K562 (cell line): ENCODE data around the gene MROH8. TPM values are rescaled to one million over a fixed set of nuclear protein-coding genes. Genes with fewer than 3 reads are reported as not detected.

Experiments used
- BRD4 ChIP-seq: fragments of 200-600 bp; sonication (generic); IDR thresholded peaks from 2 replicates; pipeline ENCODE4 v1.6.1; 2017; ENCODE audit warnings: inconsistent platforms
- BRD9 ChIP-seq: fragments of 450-650 bp; IDR thresholded peaks from 2 replicates; pipeline ENCODE4 v1.6.1; 2018; ENCODE audit warnings: low read depth; ENCODE audit not compliant: partially characterized antibody
- CBX1 ChIP-seq: sonication (generic); IDR thresholded peaks from 2 replicates; pipeline ENCODE4 v1.6.1; 2016; ENCODE audit warnings: antibody characterized with exemption, low read depth, mild to moderate bottlenecking
- CEBPB ChIP-seq: fragments of 450-650 bp; IDR thresholded peaks from 2 replicates; pipeline ENCODE4 v1.6.1; 2016; ENCODE audit warnings: missing genetic modification characterization, missing compliant biosample characterization
- ESRRA ChIP-seq: fragments of 450-650 bp; IDR thresholded peaks from 2 replicates; pipeline ENCODE4 v1.6.1; 2014; ENCODE audit warnings: low read depth, mild to moderate bottlenecking, moderate library complexity, borderline replicate concordance
- FOXM1 ChIP-seq, 2 experiments: fragments of 450-650 bp in 1 of 2; sonication (generic) in 1 of 2; formaldehyde crosslinking in 1 of 2; IDR thresholded peaks; 2 replicates each; pipeline versions ENCODE4 v1.6.1 to v1.9.0; 2017 to 2022; ENCODE audit warnings: low read depth in 2 of 2, mild to moderate bottlenecking in 2 of 2, missing genetic modification reagents in 1 of 2, moderate library complexity in 1 of 2
- KDM2B ChIP-seq: fragments of 250-450 bp; sonication (Bioruptor Pico); IDR thresholded peaks from 2 replicates; pipeline ENCODE4 v1.8.0; 2021; ENCODE audit warnings: mild to moderate bottlenecking, moderate library complexity
- PKNOX1 ChIP-seq: fragments of 450-650 bp; IDR thresholded peaks from 2 replicates; pipeline ENCODE4 v1.6.1; 2016
- SMC3 ChIP-seq: conservative IDR thresholded peaks from 2 replicates; pipeline ENCODE4 v1.6.1; 2011; ENCODE audit warnings: low read depth, low read length, improper control_type of control experiment; ENCODE audit not compliant: insufficient read depth
- SRSF7 ChIP-seq: fragments of 200-400 bp; formaldehyde crosslinking; optimal IDR thresholded peaks from 2 replicates; pipeline ENCODE3; 2017; ENCODE audit warnings: mild to moderate bottlenecking, low read depth, low read length
- STAT6 ChIP-seq: sonication (generic); formaldehyde crosslinking; IDR thresholded peaks from 2 replicates; pipeline ENCODE4 v1.8.1; 2023; ENCODE audit warnings: mild to moderate bottlenecking, missing genetic modification reagents
- USF2 ChIP-seq: sonication (generic); formaldehyde crosslinking; IDR thresholded peaks from 2 replicates; pipeline ENCODE4 v1.5.0; 2020; ENCODE audit warnings: missing genetic modification reagents
- ZNF282 ChIP-seq: sonication (generic); formaldehyde crosslinking; IDR thresholded peaks from 2 replicates; pipeline ENCODE4 v1.8.1; 2023; ENCODE audit warnings: missing genetic modification reagents
- ZNF655 ChIP-seq: fragments of 250-450 bp; sonication (Bioruptor Pico); IDR thresholded peaks from 2 replicates; pipeline ENCODE4 v1.5.0; 2021
- polyA plus RNA-seq, 8 experiments: library from polyadenylated mRNA; depleted of rRNA in 4 of 8; stranded (reverse) in 5 of 8; unstranded in 3 of 8; fragments of >200 nt; fragmentation: Nextera tagmentation in 2 of 8; fragmentation: Illumina TruSeq in 1 of 8; extraction: Ambion mirVana in 2 of 8; extraction: Trizol in 1 of 8; gene quantifications; 2 replicates each; pipeline versions ENCODE4 v1.2.1 to v1.2.3, GENCODE V29; 2011 to 2014; ENCODE audit warnings: inconsistent platforms in 1 of 8, missing spikeins in 1 of 8
- total RNA-seq, 7 experiments: library from RNA; depleted of rRNA in 6 of 7; stranded (reverse); fragments of >200 nt in 6 of 7; fragmentation: Illumina TruSeq in 2 of 7; extraction: Trizol in 2 of 7; gene quantifications; 2 replicates each; pipeline versions ENCODE4 v1.2.1 to v1.2.3, GENCODE V29; 2011 to 2021; ENCODE audit warnings: low replicate concordance in 1 of 7
- TF ChIP-seq, protein P1 (sequence below): fragments of 150-350 bp; IDR thresholded peaks from 2 replicates; pipeline ENCODE4 v1.6.1; 2014; ENCODE audit warnings: low read depth, mild to moderate bottlenecking, low read length, borderline replicate concordance
- TF ChIP-seq, protein P2 (sequence below): sonication (generic); formaldehyde crosslinking; IDR thresholded peaks from 2 replicates; pipeline ENCODE4 v1.8.1; 2023; ENCODE audit warnings: mild to moderate bottlenecking, missing genetic modification reagents

The MROH8 gene
- total and polyA plus RNA-seq, 9 of the 15 experiments (the other 6 are each of a cell fraction or from before 2014, with no cell fraction given) = 0.21 to 1.5 (median 0.78) TPM

GRCh38 chr20:37096415-37097041 is 82.8 kb downstream of the MROH8 start (continued):
- TF ChIP-seq, protein P1, sequence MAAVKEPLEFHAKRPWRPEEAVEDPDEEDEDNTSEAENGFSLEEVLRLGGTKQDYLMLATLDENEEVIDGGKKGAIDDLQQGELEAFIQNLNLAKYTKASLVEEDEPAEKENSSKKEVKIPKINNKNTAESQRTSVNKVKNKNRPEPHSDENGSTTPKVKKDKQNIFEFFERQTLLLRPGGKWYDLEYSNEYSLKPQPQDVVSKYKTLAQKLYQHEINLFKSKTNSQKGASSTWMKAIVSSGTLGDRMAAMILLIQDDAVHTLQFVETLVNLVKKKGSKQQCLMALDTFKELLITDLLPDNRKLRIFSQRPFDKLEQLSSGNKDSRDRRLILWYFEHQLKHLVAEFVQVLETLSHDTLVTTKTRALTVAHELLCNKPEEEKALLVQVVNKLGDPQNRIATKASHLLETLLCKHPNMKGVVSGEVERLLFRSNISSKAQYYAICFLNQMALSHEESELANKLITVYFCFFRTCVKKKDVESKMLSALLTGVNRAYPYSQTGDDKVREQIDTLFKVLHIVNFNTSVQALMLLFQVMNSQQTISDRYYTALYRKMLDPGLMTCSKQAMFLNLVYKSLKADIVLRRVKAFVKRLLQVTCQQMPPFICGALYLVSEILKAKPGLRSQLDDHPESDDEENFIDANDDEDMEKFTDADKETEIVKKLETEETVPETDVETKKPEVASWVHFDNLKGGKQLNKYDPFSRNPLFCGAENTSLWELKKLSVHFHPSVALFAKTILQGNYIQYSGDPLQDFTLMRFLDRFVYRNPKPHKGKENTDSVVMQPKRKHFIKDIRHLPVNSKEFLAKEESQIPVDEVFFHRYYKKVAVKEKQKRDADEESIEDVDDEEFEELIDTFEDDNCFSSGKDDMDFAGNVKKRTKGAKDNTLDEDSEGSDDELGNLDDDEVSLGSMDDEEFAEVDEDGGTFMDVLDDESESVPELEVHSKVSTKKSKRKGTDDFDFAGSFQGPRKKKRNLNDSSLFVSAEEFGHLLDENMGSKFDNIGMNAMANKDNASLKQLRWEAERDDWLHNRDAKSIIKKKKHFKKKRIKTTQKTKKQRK = no peak
- no peak for TF ChIP-seq CBX1
- no peak for TF ChIP-seq KDM2B (CRISPR knock-in tag)
- TF ChIP-seq, protein P2, sequence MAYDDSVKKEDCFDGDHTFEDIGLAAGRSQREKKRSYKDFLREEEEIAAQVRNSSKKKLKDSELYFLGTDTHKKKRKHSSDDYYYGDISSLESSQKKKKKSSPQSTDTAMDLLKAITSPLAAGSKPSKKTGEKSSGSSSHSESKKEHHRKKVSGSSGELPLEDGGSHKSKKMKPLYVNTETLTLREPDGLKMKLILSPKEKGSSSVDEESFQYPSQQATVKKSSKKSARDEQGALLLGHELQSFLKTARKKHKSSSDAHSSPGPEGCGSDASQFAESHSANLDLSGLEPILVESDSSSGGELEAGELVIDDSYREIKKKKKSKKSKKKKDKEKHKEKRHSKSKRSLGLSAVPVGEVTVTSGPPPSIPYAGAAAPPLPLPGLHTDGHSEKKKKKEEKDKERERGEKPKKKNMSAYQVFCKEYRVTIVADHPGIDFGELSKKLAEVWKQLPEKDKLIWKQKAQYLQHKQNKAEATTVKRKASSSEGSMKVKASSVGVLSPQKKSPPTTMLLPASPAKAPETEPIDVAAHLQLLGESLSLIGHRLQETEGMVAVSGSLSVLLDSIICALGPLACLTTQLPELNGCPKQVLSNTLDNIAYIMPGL (CRISPR knock-in tag) = no peak
- no peak for TF ChIP-seq CEBPB (tag)
- TF ChIP-seq ZNF282 = no peak
- TF ChIP-seq BRD9 = peak; percentile 5
- TF ChIP-seq SMC3 = no peak
- TF ChIP-seq PKNOX1 = peak; percentile 42; the same call in 1 of the 2 replicates
- TF ChIP-seq BRD4 = no peak; the same call in 1 of the 2 replicates
- TF ChIP-seq SRSF7 = no peak
- TF ChIP-seq ESRRA = no peak
- no peak; the same call in 1 of the 2 replicates for TF ChIP-seq USF2 (CRISPR knock-in tag)
- no peak for TF ChIP-seq ZNF655 (CRISPR knock-in tag)
- TF ChIP-seq STAT6 (CRISPR knock-in tag) = 0 out of 2 replicates have a peak, but pooled peaks have one; percentile 20
- TF ChIP-seq FOXM1 (IDR thresholded peaks at IDR 0.05; ENCODE audit: low read depth) = no peak
- no peak for TF ChIP-seq FOXM1 (CRISPR knock-in tag; IDR thresholded peaks at IDR 0.05; ENCODE audit: low read depth)
